NCI-H748 (cell line): ENCODE data around the gene NEDD4.
"Not testable (repeated sequence)": the region's sequence is repeated elsewhere in the genome, so short reads cannot be mapped to it uniquely, and the experiment has no call there.

Experiments
- DNase-seq: peaks from one replicate; lab custom pipeline; 2025; ENCODE audit not compliant: unreplicated experiment; lab: John Stamatoyannopoulos, UW

Gene NEDD4

GRCh38 chr15:55786341-55786740 is 207.1 kb downstream of the NEDD4 start:
- DNase-seq = no peak

DNA sequence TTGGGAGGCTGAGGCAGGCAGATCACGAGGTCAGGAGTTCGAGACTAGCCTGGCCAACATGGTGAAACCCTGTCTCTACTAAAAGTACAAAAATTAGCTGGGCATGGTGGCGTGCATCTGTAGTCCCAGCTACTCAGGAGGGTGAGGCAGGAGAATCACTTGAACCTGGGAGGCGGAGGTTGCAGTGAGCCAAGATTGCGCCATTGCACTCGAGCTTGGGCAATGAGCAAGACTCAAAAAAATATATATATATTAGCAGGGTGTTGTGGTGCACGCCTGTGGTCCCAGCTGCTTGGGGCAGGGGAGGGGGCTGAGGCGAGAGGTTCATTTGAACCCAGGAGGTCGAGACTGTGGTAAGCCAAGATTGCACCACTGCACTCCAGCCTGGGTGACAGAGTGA is 207.8 kb downstream of the NEDD4 start:
- not testable (repeated sequence) for DNase-seq

- no peak for DNase-seq
These were observed 209.1 kb downstream of the NEDD4 start for GRCh38 chr15:55784286-55784685.

- DNase-seq = no peak
These were observed 210.5 kb downstream of the NEDD4 start for GRCh38 chr15:55782901-55783300.

DNA sequence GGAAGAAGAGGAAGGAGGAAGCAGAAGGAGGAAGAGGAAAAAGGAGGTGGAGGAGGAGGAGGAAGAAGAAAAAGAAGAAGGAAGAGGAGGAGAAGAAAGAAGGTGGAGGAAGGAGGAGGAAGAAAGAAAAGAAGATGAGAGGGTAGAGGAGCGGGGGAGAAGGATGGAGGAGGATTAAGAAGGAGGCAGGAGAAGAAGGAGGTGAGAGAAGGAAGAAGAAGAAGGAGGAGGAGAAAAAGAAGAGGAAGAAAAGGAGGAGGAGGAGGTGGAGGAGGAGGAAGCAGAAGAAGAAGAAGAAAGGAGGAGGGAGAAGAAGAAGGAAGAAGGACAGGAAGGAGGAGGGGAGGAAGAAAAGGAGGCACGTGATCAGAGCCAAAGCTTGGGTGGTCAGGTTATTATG is 213.1 kb downstream of the NEDD4 start:
- DNase-seq = no peak

GRCh38 chr15:55778932-55779331 is 214.5 kb downstream of the NEDD4 start:
- no peak for DNase-seq
